ENCODE measurements around the gene FAM180A.
"Not testable (repeated sequence)": the region's sequence is repeated elsewhere in the genome, so short reads cannot be mapped to it uniquely, and the experiment has no call there.

FAM180A gene

DNA sequence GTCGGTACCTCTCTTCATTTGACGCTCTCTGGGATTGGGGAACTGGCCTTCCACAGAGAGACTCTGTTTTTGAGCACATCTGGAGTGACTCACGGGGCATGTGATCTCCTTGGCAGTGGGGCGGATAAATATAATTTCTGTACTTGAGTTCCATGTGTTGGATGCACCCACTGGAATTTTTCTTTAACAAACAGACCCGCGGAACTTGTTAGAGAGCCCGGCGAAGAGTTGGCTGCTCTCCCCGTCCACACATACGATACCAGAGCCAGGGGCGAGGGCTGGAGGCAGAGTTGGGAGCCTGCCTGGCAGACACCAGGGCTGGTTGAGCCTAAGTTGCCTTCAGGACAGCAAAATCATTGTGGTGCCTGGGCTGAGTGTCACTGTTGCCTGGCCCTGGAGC lies at the start of gene FAM180A:
Gene FAM180A (minus strand): TSS at position 44 of the 400 bp plus-strand sequence. CDS start 233 bp downstream, outside the sequence.
- FAIRE-seq = no peak

DNA sequence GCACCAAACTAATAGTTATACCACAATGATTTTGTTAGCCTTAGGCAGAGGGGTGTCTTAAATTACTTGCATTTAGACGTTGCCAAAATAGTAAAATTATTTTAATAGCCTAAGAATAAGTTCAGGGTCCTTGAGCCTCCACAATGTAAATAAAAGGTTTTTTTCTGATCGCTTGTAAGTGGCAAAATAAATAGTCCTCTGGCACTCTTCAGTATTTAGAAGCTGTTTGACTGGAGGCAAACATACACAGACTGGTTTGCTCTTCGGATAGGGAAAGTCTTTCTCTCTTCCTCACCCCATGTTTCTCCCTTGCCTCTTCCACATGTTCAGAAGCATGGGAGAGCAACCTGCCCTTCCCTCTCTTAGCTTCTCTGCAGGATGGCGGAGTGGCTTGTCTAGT lies 49.5 kb upstream of the FAM180A start:
- FAIRE-seq = no peak

DNA sequence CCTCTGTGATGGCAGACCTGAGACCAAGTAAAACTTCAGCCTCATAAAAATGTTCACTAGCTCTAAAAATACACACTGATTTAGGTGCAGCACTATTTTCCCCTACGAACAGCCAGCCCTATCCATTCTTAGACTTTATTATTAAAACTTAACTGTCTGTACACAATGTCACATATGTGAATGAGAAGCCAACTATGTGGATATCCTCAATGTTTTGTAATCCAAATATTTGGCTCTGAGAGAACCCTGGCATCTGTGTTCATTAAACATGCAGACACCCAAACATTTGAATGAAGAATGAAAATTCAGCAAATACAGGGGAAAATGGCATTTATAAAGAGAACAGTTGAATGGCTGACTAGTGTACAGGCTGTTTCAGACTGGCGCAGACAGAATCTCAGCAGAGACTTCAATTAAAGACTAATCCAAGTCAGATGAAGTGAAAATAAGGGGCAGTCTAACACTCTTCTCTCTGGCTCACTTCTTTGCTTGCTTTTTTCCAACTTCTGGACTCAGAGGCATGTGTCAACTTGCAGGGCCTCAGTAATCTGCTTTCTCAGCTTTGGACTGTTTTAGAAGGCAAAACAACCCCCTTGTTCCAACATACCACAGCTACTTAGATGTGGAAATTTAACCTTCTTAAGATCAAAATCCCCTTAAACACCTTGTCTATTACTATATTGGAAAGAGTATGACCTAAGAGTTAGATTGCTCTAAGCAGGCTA lies 47.4 kb upstream of the FAM180A start:
- no peak for FAIRE-seq

DNA sequence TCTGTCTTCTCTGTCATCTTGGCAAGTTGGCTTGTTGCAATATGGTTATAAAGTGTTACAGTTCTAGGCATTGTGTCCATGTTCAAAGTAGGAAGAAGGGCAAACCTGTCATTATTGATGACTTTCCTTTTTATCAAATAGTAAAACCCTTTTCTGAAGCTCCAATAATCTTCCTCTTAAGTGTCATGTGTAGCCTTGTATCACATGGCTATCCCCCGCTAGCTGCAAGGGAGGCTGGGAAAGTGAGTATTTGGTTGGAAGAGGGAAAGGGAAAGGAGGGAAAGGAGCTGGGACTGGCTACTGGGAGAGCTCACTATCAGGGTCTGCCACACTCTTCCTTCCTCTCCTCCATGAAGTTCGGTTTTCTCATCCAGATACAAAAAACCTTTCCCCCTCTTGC lies 45.2 kb upstream of the FAM180A start:
- FAIRE-seq = no peak

- FAIRE-seq = no peak
Measured at GRCh38 chr7:135792866-135793265, 44.3 kb upstream of the FAM180A start.

GRCh38 chr7:135792363-135792668 lies 43.7 kb upstream of the FAM180A start:
- FAIRE-seq = no peak

GRCh38 chr7:135791543-135792362 lies 43.1 kb upstream of the FAM180A start:
- no peak for FAIRE-seq

GRCh38 chr7:135790371-135790977 lies 41.9 kb upstream of the FAM180A start:
- FAIRE-seq = no peak

DNA sequence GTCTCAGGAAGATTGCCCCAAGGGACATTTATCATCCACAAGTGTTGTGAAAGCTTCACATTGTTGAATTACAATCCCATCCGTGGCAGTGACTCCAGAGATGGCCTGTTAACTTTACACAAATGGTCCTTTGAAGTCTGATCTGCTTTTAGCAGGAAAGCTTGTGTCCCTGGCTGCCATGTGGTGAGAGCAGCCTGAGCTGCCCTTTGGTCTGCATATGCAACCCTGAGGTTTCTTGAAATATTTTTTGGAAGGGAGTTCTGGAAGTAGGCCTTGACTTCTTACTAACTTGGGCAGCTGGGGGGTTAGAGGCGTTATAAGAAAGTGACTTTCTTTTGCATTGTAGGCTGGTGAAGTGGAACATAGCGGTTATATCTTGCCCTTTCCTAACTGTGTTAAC lies 41.3 kb upstream of the FAM180A start:
- no peak for FAIRE-seq

- FAIRE-seq = no peak
Measured at GRCh38 chr7:135789431-135789830, 40.8 kb upstream of the FAM180A start.

GRCh38 chr7:135786911-135787310 lies 38.3 kb upstream of the FAM180A start:
- no peak for FAIRE-seq

GRCh38 chr7:135785065-135785464 lies 36.5 kb upstream of the FAM180A start:
- no peak for FAIRE-seq

DNA sequence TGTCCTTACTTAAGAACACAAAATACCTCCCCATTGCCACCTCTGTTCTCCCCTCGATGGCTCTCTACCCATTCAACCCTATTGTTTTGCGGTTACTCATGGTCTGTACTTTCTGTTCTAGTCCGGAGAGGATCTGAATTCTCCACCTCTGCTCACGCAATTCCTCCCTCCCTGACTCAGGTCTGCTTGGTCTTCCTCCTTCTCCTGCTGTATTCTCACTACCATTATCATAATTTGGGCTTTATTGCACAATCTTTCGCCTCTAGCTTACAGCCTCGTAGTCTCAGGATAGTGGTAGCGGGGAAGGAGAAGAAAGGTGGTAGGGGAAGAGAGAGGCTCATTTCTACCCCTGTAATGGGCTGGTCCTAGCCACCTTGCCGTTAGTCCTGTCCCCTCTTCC lies 35.4 kb upstream of the FAM180A start:
- FAIRE-seq = no peak

DNA sequence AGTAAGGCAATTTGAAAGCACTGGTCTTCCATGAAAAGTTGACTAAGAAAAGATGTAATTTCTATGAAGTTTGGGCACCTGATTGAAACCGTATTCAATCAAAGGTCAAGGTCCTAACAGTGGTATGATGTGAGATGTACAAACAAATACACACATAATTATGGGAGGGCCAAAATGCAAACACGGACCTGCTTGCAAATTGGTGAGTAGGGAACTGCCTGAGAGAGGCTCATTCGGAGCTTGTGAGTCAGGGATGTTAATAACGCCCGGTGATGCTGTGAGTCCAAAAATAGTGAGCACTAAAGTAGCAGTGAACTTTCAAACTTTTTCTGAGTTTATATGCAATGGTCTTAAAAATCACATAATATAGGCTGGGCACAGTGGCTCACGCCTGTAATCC lies 34.2 kb upstream of the FAM180A start:
- no peak for FAIRE-seq

DNA sequence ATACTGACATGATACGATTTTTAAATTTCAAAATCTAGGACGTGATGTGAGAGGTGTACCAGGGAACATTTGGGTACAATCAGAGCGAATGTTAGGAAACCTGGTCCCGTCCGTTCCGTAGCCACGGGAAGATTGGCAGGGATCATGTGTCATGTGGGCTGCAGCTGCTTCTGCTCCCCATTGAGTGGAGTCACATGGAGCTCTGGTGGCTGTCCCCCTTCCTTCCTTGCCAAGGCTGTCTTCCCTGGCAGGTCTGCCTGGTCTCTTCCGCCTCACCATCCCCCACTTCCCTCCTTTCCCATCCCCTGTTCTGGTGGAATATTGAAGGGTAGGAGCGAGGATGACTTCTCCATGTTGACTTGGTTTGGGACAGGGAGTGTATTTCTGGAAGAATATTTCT lies 33.8 kb upstream of the FAM180A start:
- no peak for FAIRE-seq

- FAIRE-seq = no peak
Measured at GRCh38 chr7:135777626-135778398, 29.2 kb upstream of the FAM180A start.

GRCh38 chr7:135775915-135776314 lies 27.3 kb upstream of the FAM180A start:
- FAIRE-seq = not testable (repeated sequence)

DNA sequence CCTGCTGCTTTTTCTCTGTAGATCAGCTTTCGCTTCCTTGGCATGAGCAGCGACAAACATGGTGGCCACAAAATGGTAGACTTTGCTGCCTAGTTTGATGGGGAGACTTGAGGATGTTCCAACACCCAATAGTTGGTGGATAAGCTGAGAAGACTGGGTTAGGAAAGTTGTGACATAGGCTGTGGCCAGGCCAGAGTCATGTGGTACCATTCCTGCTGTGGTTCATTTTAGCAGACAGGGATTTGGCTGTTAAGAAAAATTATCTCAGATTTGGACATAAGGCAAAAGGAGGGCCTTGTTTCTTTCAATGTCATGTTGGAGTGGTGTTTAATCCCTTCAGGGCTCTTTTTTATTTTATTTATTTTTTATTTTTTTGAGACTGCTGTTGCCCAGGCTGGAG lies 26.6 kb upstream of the FAM180A start:
- no peak for FAIRE-seq

- no peak for FAIRE-seq
Measured at GRCh38 chr7:135774284-135774683, 25.7 kb upstream of the FAM180A start.

GRCh38 chr7:135773464-135773863 lies 24.9 kb upstream of the FAM180A start:
- no peak for FAIRE-seq

DNA sequence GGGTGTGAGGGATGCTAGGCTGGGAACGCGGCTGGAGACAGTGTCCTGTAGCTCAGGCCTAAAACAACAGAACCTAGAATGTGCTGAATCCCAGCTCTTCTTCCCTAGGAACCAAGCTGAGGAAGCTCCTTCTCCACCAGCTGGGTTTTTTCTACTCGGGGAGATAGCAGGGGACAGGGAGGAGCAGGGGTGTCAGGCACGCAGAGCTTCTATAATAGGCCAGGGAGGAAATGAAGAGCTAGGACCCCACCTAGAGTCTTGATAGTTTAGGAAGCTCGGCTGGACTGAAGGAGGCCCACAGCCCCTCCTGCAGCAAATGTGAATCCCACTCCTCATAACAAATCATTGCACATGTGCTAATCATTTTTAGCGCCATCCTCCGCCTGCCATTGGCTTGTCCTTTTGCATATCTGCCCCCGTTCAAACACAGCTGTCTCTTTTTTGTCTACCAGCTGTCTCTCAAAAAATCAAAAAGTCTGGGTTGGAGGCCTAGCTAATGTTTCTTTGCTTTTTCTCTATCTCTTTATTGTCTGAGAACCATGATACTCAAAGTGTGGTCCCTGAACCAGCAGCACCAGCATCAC lies 24.1 kb upstream of the FAM180A start:
- FAIRE-seq = no peak

DNA sequence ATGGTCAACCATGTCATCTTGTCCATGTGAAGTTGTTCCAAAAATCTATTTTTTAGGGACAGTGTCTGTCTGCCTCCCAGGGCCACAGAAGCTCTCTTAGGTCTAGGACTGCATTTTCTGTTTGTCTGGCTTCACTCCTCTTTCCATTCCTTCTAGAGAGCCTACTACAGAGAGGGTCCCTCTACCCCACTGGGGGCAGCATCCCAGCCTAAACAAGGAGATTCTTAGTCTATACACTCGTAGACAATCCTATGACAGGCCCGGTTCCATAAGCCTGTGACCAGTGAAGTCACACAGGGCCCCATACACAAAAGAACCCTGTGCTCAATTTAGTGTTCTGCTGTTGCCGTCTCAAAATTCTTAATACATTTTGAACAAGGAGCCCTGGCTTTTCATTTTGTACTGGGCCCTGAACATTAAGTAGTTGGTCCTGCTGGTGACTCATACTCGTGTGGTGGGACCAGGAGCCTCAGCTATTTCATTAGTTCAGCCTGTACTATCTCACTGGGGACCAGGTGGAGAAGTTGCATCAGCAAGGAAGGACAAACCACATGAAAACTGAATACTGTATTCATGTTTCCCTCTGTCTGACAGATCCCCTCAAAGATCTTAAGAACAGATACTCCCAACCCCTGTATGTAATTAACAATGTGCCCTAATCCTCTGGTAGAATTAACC lies 23.5 kb upstream of the FAM180A start:
- FAIRE-seq = no peak

All from G401.6 (cell line).